ENCODE measurements around the gene FILIP1L.

The FILIP1L gene

GRCh38 chr3:99961756-99962515, 152.4 kb downstream of the FILIP1L start:
- Histone ChIP-seq H3K9me3 (ENCODE audit: control extremely low read depth in 1 of 5, control insufficient read depth in 4 of 5, insufficient read depth in 2 of 5, low read depth in 1 of 5, low read length in 4 of 5) (no peaks in the 10 kb centered on the region), H3K27ac (ENCODE audit: insufficient read depth in 1 of 2, low read depth in 1 of 2, low read length in 2 of 2, poor library complexity in 1 of 2, severe bottlenecking in 2 of 2) (no peak overlapping the region), H3K36me3 (ENCODE audit: control insufficient read depth in 4 of 4, insufficient read depth in 4 of 4, low read length in 3 of 4) (no peaks in the 10 kb centered on the region), H3K4me1 (ENCODE audit: control extremely low read depth in 1 of 4, control insufficient read depth in 4 of 4, insufficient read depth in 4 of 4, low read length in 3 of 4) (peaks cover 0 to 11% (median 0%) of the 10 kb centered on the region in 4 experiments), H3K27me3 (replicated peaks in 2 of 5; ENCODE audit: control insufficient read depth in 4 of 5, insufficient read depth in 5 of 5, low read length in 4 of 5) (no peaks in the 10 kb centered on the region), H3K4me3 (ENCODE audit: control insufficient read depth in 1 of 7, extremely low read depth in 1 of 7, insufficient read depth in 4 of 7, low read depth in 2 of 7, low read length in 6 of 7) (no peak overlapping the region)
- WGBS (ENCODE audit: insufficient coverage): 98% methylated on average over 5 of the region's 7 CpGs
- ChIA-PET POLR2A (no interaction called here), CTCF (no interaction called here)
- no peak for DNase-seq

- ChIA-PET CTCF (no interaction called here), POLR2A (no interaction called here)
- Histone ChIP-seq H3K36me3 (ENCODE audit: control insufficient read depth in 4 of 4, insufficient read depth in 4 of 4, low read length in 3 of 4) (no peaks in the 10 kb centered on the region), H3K4me3 (ENCODE audit: control insufficient read depth in 1 of 7, extremely low read depth in 1 of 7, insufficient read depth in 4 of 7, low read depth in 2 of 7, low read length in 6 of 7) (no peak overlapping the region), H3K9me3 (ENCODE audit: control extremely low read depth in 1 of 5, control insufficient read depth in 4 of 5, insufficient read depth in 2 of 5, low read depth in 1 of 5, low read length in 4 of 5) (no peaks in the 10 kb centered on the region), H3K27me3 (replicated peaks in 2 of 5; ENCODE audit: control insufficient read depth in 4 of 5, insufficient read depth in 5 of 5, low read length in 4 of 5) (no peaks in the 10 kb centered on the region), H3K4me1 (ENCODE audit: control extremely low read depth in 1 of 4, control insufficient read depth in 4 of 4, insufficient read depth in 4 of 4, low read length in 3 of 4) (peaks cover 0 to 11% (median 0%) of the 10 kb centered on the region in 4 experiments), H3K27ac (ENCODE audit: insufficient read depth in 1 of 2, low read depth in 1 of 2, low read length in 2 of 2, poor library complexity in 1 of 2, severe bottlenecking in 2 of 2) (no peak overlapping the region)
- no peak for DNase-seq
- WGBS (ENCODE audit: insufficient coverage): 97% methylated on average over 3 of the region's 7 CpGs
Observed at GRCh38 chr3:99960941-99961340, 153.4 kb downstream of the FILIP1L start.

- Histone ChIP-seq H3K27ac (ENCODE audit: insufficient read depth in 1 of 2, low read depth in 1 of 2, low read length in 2 of 2, poor library complexity in 1 of 2, severe bottlenecking in 2 of 2) (no peak overlapping the region), H3K4me3 (ENCODE audit: control insufficient read depth in 1 of 7, extremely low read depth in 1 of 7, insufficient read depth in 4 of 7, low read depth in 2 of 7, low read length in 6 of 7) (no peak overlapping the region), H3K27me3 (replicated peaks in 2 of 5; ENCODE audit: control insufficient read depth in 4 of 5, insufficient read depth in 5 of 5, low read length in 4 of 5) (no peaks in the 10 kb centered on the region), H3K9me3 (ENCODE audit: control extremely low read depth in 1 of 5, control insufficient read depth in 4 of 5, insufficient read depth in 2 of 5, low read depth in 1 of 5, low read length in 4 of 5) (no peaks in the 10 kb centered on the region), H3K4me1 (ENCODE audit: control extremely low read depth in 1 of 4, control insufficient read depth in 4 of 4, insufficient read depth in 4 of 4, low read length in 3 of 4) (peaks cover 0 to 11% (median 0%) of the 10 kb centered on the region in 4 experiments), H3K36me3 (ENCODE audit: control insufficient read depth in 4 of 4, insufficient read depth in 4 of 4, low read length in 3 of 4) (no peaks in the 10 kb centered on the region)
- WGBS (ENCODE audit: insufficient coverage): 67% methylated on average over 3 of the region's 5 CpGs
- CTCF ChIA-PET: no interaction called here
- POLR2A ChIA-PET: no interaction called here
- DNase-seq: no peak
Observed at GRCh38 chr3:99960123-99960878, 154.0 kb downstream of the FILIP1L start.

- H3K36me3 ChIP-seq (ENCODE audit: control insufficient read depth in 4 of 4, insufficient read depth in 4 of 4, low read length in 3 of 4): no peaks in the 10 kb centered on the region
- no peak for DNase-seq
- 100% methylated on average over 3 of the region's 3 CpGs for WGBS (ENCODE audit: insufficient coverage)
- H3K4me3 ChIP-seq (ENCODE audit: control insufficient read depth in 1 of 7, extremely low read depth in 1 of 7, insufficient read depth in 4 of 7, low read depth in 2 of 7, low read length in 6 of 7): no peak overlapping the region
- POLR2A ChIA-PET: no interaction called here
- H3K27ac ChIP-seq (ENCODE audit: insufficient read depth in 1 of 2, low read depth in 1 of 2, low read length in 2 of 2, poor library complexity in 1 of 2, severe bottlenecking in 2 of 2): no peak overlapping the region
- no peaks in the 10 kb centered on the region for H3K27me3 ChIP-seq (replicated peaks in 2 of 5; ENCODE audit: control insufficient read depth in 4 of 5, insufficient read depth in 5 of 5, low read length in 4 of 5)
- H3K9me3 ChIP-seq (ENCODE audit: control extremely low read depth in 1 of 5, control insufficient read depth in 4 of 5, insufficient read depth in 2 of 5, low read depth in 1 of 5, low read length in 4 of 5): no peaks in the 10 kb centered on the region
- CTCF ChIA-PET: no interaction called here
- peaks cover 0 to 19% (median 0%) of the 10 kb centered on the region in 4 experiments for H3K4me1 ChIP-seq (ENCODE audit: control extremely low read depth in 1 of 4, control insufficient read depth in 4 of 4, insufficient read depth in 4 of 4, low read length in 3 of 4)
Observed at GRCh38 chr3:99958222-99958912, 155.9 kb downstream of the FILIP1L start.

- POLR2A ChIA-PET: no interaction called here
- no peaks in the 10 kb centered on the region for H3K36me3 ChIP-seq (ENCODE audit: control insufficient read depth in 4 of 4, insufficient read depth in 4 of 4, low read length in 3 of 4)
- no peak overlapping the region for H3K27ac ChIP-seq (ENCODE audit: insufficient read depth in 1 of 2, low read depth in 1 of 2, low read length in 2 of 2, poor library complexity in 1 of 2, severe bottlenecking in 2 of 2)
- CTCF ChIA-PET: interaction anchor here (0.6 to 1.2 kb wide), 4 partner anchors 10 to 279 kb away, joined by 3 read pairs; no protein-coding TSS in a partner anchor
- H3K4me3 ChIP-seq (ENCODE audit: control insufficient read depth in 1 of 7, extremely low read depth in 1 of 7, insufficient read depth in 4 of 7, low read depth in 2 of 7, low read length in 6 of 7): no peak overlapping the region
- H3K4me1 ChIP-seq (ENCODE audit: control extremely low read depth in 1 of 4, control insufficient read depth in 4 of 4, insufficient read depth in 4 of 4, low read length in 3 of 4): peaks cover 0 to 19% (median 0%) of the 10 kb centered on the region in 4 experiments
- no peaks in the 10 kb centered on the region for H3K27me3 ChIP-seq (replicated peaks in 2 of 5; ENCODE audit: control insufficient read depth in 4 of 5, insufficient read depth in 5 of 5, low read length in 4 of 5)
- WGBS (ENCODE audit: insufficient coverage): 67% methylated on average over 1 of the region's 4 CpGs
- peak; percentile 1 to 54 (median 46) for DNase-seq
- H3K9me3 ChIP-seq (ENCODE audit: control extremely low read depth in 1 of 5, control insufficient read depth in 4 of 5, insufficient read depth in 2 of 5, low read depth in 1 of 5, low read length in 4 of 5): no peaks in the 10 kb centered on the region
Observed at GRCh38 chr3:99957151-99957796, 157.0 kb downstream of the FILIP1L start.

- CTCF ChIA-PET: interaction anchor here (1.0 to 1.2 kb wide), 3 partner anchors 10 to 113 kb away, joined by 3 to 4 read pairs (median 3); no protein-coding TSS in a partner anchor
- no peaks in the 10 kb centered on the region for H3K27me3 ChIP-seq (replicated peaks in 2 of 5; ENCODE audit: control insufficient read depth in 4 of 5, insufficient read depth in 5 of 5, low read length in 4 of 5)
- H3K36me3 ChIP-seq (ENCODE audit: control insufficient read depth in 4 of 4, insufficient read depth in 4 of 4, low read length in 3 of 4): no peaks in the 10 kb centered on the region
- H3K9me3 ChIP-seq (ENCODE audit: control extremely low read depth in 1 of 5, control insufficient read depth in 4 of 5, insufficient read depth in 2 of 5, low read depth in 1 of 5, low read length in 4 of 5): no peaks in the 10 kb centered on the region
- POLR2A ChIA-PET: no interaction called here
- peaks cover 0 to 17% (median 0%) of the 10 kb centered on the region in 4 experiments for H3K4me1 ChIP-seq (ENCODE audit: control extremely low read depth in 1 of 4, control insufficient read depth in 4 of 4, insufficient read depth in 4 of 4, low read length in 3 of 4)
- H3K4me3 ChIP-seq (ENCODE audit: control insufficient read depth in 1 of 7, extremely low read depth in 1 of 7, insufficient read depth in 4 of 7, low read depth in 2 of 7, low read length in 6 of 7): no peak overlapping the region
- H3K27ac ChIP-seq (ENCODE audit: insufficient read depth in 1 of 2, low read depth in 1 of 2, low read length in 2 of 2, poor library complexity in 1 of 2, severe bottlenecking in 2 of 2): no peak overlapping the region
- 94% methylated on average over 8 of the region's 10 CpGs for WGBS (ENCODE audit: insufficient coverage)
- no peak for DNase-seq
Observed at GRCh38 chr3:99955773-99956562, 158.3 kb downstream of the FILIP1L start.

Data from common myeloid progenitor, CD34-positive (primary cell).